Measurements from ENCODE around the gene NT5M. TPM values are rescaled to one million over a fixed set of nuclear protein-coding genes. Genes with fewer than 3 reads are reported as not detected.

The NT5M gene
- total RNA-seq, 1 donor from 2014 or later, result 4.1 TPM

- no peaks in the 10 kb centered on the region for H3K79me2 ChIP-seq (ENCODE audit: low read depth)
- H4K20me1 ChIP-seq (ENCODE audit: low read depth), result no peaks in the 10 kb centered on the region
- Mint-ChIP-seq H3K36me3 (no peaks in the 10 kb centered on the region), H3K4me1 (peaks cover 9% of the 10 kb centered on the region), H3K9me3 (no peaks in the 10 kb centered on the region), H3K27me3 (ENCODE audit: insufficient read depth, low read depth) (no peaks in the 10 kb centered on the region), H3K4me3 (no peak overlapping the region), H3K27ac (no peak overlapping the region)
- TF ChIP-seq EZH2phosphoT487 (IDR thresholded peaks at IDR 0.05) (no peak), CTCF (IDR thresholded peaks at IDR 0.05) (no peak), EZH2 (IDR thresholded peaks at IDR 0.05) (no peak)
- H3K4me1 ChIP-seq, result no peaks in the 10 kb centered on the region
- DNase-seq (ENCODE audit: low spot score), result no peak
- H3F3A ChIP-seq (ENCODE audit: low read depth), result no peaks in the 10 kb centered on the region
- H2AFZ ChIP-seq (replicated peaks), result no peak overlapping the region
- no peak overlapping the region for H3K27ac ChIP-seq
- H3K4me3 ChIP-seq, result no peak overlapping the region
- H3K4me2 ChIP-seq, result no peak overlapping the region
- H3K36me3 ChIP-seq, result no peaks in the 10 kb centered on the region
- no peaks in the 10 kb centered on the region for H3K9me3 ChIP-seq (ENCODE audit: low read depth)
- H3K9ac ChIP-seq, result no peak overlapping the region
- no peaks in the 10 kb centered on the region for H3K27me3 ChIP-seq
These were observed 45.9 kb downstream of the NT5M start for GRCh38 chr17:17348872-17349723.

GRCh38 chr17:17349724-17350106, 46.5 kb downstream of the NT5M start:
- Histone ChIP-seq H3K27me3 (no peaks in the 10 kb centered on the region), H3K79me2 (ENCODE audit: low read depth) (no peaks in the 10 kb centered on the region), H3K27ac (no peak overlapping the region), H3K36me3 (no peaks in the 10 kb centered on the region), H3K4me1 (no peaks in the 10 kb centered on the region), H3K9ac (no peak overlapping the region), H3F3A (ENCODE audit: low read depth) (no peaks in the 10 kb centered on the region), H2AFZ (replicated peaks) (no peak overlapping the region), H3K9me3 (ENCODE audit: low read depth) (no peaks in the 10 kb centered on the region), H3K4me2 (no peak overlapping the region), H3K4me3 (no peak overlapping the region), H4K20me1 (ENCODE audit: low read depth) (no peaks in the 10 kb centered on the region)
- H3K4me1 Mint-ChIP-seq, result peaks cover 10% of the 10 kb centered on the region
- no peaks in the 10 kb centered on the region for H3K27me3 Mint-ChIP-seq (ENCODE audit: insufficient read depth, low read depth)
- H3K36me3 Mint-ChIP-seq, result no peaks in the 10 kb centered on the region
- TF ChIP-seq EZH2phosphoT487 (IDR thresholded peaks at IDR 0.05) (no peak), EZH2 (IDR thresholded peaks at IDR 0.05) (no peak), CTCF (IDR thresholded peaks at IDR 0.05) (no peak)
- DNase-seq (ENCODE audit: low spot score), result no peak
- no peak overlapping the region for H3K4me3 Mint-ChIP-seq
- no peak overlapping the region for H3K27ac Mint-ChIP-seq
- H3K9me3 Mint-ChIP-seq, result no peaks in the 10 kb centered on the region

DNA sequence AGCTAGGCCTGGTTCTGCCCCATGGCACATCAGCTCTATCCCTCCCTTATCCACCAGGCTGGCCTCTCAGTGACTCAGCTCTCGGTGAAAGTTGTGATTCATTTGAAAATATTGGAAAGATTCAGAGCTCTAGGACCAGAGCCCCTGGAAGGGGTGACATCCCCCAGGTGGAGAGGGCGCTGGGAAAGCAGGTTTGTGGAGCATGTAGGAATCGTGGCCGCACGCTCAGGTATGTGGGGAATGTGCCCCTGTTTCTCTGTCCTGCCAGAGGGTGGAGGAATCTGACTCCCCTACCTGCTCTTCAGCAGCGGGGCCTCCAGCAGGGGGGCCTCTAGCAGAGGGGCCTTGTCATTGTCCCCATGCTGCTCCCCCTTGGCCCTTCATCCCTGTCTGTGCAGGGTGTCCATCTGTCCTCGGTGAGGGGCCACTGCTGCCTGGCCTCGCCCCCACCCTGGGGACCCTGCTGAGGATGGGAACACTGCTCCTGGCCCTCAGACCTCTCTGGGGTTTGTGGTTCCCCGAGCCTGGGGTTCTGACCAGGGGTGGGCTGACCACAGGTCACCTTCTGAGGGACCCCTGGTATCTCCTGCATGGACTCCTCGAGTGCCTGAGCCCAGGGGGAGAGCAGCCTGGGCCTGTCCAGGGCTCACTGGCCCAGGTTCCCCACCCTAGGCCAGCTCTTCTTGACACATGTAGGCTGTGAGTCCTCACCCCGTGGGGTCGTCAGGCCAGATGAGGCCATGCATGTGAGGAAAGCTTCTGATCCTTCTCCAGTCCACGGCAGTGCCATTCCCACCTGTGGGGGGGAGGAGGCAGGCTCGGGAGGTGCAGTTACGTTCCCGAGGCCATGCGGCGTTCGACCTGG, 47.5 kb downstream of the NT5M start:
- H3K9me3 ChIP-seq (ENCODE audit: low read depth), result no peaks in the 10 kb centered on the region
- no peaks in the 10 kb centered on the region for H3K36me3 ChIP-seq
- H3F3A ChIP-seq (ENCODE audit: low read depth), result no peaks in the 10 kb centered on the region
- H3K9ac ChIP-seq, result no peak overlapping the region
- no peaks in the 10 kb centered on the region for H3K79me2 ChIP-seq (ENCODE audit: low read depth)
- H3K4me3 ChIP-seq, result no peak overlapping the region
- no peak overlapping the region for H3K4me3 Mint-ChIP-seq
- peak overlapping the region; percentile 78 for H3K27ac Mint-ChIP-seq
- TF ChIP-seq EZH2phosphoT487 (IDR thresholded peaks at IDR 0.05) (no peak), CTCF (IDR thresholded peaks at IDR 0.05) (no peak), EZH2 (IDR thresholded peaks at IDR 0.05) (no peak)
- peaks cover 17% of the 10 kb centered on the region for H3K4me1 Mint-ChIP-seq
- H2AFZ ChIP-seq (replicated peaks), result no peak overlapping the region
- H3K9me3 Mint-ChIP-seq, result no peaks in the 10 kb centered on the region
- no peak overlapping the region for H3K27ac ChIP-seq
- no peaks in the 10 kb centered on the region for H3K27me3 Mint-ChIP-seq (ENCODE audit: insufficient read depth, low read depth)
- DNase-seq (ENCODE audit: low spot score), result peak; percentile 38
- no peak overlapping the region for H3K4me2 ChIP-seq
- no peaks in the 10 kb centered on the region for H3K36me3 Mint-ChIP-seq
- no peaks in the 10 kb centered on the region for H3K4me1 ChIP-seq
- no peaks in the 10 kb centered on the region for H3K27me3 ChIP-seq
- H4K20me1 ChIP-seq (ENCODE audit: low read depth), result no peaks in the 10 kb centered on the region
